NCI-H1694 (cell line): ENCODE data around the gene CROT.
A peak's percentile ranks its signal among the peaks of the same experiment; 100 is the strongest.
"Not testable (repeated sequence)": the region's sequence is repeated elsewhere in the genome, so short reads cannot be mapped to it uniquely, and the experiment has no call there.

Experiments
- DNase-seq: peaks from one replicate; lab custom pipeline; 2025; lab: John Stamatoyannopoulos, UW

CROT gene, protein sequence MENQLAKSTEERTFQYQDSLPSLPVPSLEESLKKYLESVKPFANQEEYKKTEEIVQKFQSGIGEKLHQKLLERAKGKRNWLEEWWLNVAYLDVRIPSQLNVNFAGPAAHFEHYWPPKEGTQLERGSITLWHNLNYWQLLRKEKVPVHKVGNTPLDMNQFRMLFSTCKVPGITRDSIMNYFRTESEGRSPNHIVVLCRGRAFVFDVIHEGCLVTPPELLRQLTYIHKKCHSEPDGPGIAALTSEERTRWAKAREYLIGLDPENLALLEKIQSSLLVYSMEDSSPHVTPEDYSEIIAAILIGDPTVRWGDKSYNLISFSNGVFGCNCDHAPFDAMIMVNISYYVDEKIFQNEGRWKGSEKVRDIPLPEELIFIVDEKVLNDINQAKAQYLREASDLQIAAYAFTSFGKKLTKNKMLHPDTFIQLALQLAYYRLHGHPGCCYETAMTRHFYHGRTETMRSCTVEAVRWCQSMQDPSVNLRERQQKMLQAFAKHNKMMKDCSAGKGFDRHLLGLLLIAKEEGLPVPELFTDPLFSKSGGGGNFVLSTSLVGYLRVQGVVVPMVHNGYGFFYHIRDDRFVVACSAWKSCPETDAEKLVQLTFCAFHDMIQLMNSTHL

DNA sequence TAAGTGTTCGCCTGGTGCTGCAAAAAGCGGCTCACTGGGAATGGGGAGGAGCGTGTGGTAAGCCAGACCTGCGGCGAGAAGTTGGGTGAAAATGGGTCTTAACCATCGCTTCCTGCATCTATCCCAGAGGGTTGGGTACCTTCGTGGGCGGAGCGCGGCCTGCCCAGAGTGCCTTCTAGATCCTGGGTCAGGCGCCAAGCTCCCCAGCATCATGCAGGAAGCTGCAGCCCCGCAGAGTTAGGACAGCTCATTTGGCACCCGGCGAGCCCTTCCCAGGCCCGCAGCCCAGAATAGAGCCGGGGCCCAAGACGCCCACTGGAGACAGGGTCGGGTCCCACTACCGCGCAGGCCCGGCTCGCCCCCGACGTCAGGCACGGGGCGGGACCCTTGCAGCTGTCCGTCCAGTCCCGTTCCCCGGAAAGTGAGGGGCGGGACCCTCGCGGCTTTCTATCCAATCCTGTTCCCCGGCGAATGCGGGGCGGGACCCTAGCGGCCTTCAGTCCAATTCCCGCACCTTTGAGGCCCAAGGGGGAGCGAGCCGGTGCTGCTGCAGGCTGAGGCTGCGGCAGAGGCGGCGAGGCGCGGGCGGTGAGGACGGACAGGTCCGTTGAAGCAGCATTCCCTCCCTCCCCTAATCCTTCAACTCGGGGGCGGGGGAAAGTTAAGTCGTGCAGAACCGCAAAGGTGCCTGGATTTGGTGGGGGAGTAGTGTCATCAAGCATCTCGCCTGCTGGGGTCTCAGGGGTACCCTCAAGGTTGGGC is at the start of gene CROT:
Gene CROT (plus strand): TSS at position 499 of the 762 bp plus-strand sequence. CDS start 3,405 bp downstream, outside the sequence.
- DNase-seq, result peak; percentile 16

DNA sequence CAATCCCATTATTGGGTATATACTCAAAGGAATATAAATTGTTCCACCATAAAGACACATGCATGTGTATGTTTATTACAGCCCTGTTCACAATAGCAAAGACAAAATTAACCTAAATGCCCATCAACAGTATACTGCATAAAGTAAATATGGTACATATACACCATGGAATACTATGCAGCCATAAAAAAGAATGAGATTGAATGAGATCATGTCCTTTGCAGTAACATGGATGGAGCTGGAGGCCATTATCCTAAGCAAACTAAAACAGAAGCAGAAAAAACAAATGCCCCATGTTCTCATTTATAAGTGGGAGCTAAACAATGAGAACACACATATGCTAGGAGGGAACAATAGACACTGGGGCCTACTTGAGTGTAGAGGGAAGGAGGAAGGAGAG is 44.7 kb upstream of the CROT start:
- DNase-seq, result no peak

DNA sequence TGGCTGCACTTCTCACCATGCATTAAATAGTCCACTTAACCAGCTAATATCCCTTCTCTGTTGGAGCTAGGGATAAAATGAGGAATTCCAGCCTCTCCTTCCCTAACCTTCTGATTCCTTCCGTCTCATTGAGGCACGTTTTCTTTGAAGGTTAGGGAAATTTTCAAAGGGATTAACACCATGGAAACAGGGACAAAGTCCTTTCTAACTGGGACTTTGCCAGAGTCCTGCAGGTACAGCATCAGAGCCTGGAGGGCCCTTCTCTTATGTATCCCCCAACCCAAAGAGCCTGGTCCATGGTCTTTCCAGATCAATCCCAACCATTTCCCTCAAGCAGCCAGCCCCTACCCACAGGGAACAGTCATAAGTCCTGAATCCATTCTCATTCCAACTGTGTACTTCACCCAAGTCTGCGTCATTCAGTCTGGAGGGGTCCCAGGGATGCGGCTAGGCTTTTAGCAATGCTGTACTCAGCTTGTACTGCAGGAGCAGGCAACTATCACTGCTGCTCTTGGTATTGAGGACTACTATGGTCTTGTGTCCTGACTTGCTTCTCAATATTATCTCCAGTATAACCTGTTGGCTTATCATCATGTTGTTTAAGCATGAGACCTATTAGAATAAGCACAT is 34.6 kb upstream of the CROT start:
- DNase-seq, result no peak

DNA sequence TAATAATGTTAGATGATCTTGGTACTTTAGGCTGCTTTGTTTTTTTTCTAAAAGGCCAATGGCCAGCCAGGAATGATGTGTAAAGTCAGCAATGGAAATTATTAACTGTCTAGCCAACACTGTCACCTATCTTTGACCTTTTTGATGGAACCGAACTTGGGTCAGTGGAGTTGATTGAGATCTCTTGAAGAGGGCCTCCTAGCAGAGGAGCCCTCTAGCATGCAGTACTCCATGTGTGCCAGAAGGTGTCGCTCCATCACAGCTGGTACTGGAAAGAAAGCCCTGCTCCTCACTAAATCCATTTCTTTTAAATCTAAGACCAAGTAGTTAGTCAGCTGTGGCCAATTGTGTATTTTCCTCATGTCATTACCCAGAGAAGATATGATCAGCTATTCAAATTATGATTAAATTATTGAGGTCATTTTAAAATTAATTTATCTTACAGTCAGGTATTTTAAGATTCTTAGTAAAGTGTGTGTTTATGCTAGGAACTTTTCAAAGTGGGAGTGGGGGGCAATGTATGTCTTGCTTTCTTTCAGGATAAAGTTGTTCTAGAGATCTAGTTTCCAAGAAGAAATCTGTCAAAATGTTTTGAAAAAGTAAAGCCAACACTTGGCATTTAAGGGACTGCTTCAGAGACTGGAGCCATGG is 33.1 kb upstream of the CROT start:
- peak; percentile 13 for DNase-seq

DNA sequence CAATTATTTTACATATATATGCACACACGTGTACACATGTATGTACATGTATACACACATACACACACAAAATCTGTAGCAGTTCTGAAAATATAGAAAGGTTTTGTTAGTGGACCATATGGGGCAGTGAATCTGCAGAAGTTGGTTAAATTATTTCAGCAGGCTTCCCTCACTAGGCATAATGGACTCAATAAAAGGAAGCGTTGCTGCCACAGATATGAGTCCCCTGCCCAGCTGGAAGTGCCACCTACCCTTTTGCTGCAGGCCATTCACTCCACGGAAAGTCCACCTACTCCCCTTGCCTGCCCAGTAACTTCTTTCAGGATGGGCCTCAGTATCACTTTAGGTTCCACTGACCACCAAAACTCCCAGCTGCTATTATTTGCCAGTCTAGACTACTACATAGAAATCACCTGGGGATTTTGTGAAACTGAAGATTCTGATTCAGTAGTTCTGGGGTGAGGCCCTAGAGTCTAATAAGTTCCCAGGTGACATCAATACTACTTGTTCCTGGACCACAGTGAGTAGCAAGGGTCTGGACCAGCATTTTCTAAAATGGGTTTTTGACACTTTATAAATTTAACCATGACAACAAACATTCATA is 29.3 kb upstream of the CROT start:
- no peak for DNase-seq

DNA sequence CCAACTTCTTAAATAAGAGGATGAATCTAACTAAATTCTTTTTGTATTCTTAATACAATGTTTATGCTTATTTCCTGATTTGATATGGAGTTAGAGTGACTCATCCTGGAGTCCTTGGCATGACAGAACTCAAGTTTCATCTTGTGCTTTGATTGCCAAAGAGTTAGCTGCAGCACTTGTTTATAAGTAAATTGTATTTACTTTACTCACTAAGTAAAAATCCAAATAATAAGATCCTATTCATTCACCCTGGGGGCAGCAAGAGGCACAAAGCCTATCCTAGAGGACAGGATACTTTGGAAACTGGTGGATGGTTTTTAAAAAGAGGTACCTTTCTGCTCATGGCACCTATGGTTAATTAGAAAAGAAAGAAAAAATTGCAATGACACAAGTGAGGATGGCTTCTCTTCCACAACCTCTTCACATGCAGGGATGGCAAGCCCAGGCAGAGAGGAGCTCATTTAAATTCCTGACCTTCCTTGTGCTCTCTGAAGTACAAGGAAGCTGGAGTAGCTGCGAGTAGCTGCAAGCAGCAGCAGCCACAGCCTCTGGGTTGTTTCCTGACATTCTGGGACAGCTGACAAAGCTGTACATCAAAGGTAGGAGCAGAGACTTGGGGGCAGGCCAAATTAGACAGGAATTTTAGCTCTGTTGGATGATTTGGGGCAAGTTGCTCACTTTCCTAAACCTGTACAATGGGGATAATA is 28.5 kb upstream of the CROT start:
- no peak for DNase-seq

DNA sequence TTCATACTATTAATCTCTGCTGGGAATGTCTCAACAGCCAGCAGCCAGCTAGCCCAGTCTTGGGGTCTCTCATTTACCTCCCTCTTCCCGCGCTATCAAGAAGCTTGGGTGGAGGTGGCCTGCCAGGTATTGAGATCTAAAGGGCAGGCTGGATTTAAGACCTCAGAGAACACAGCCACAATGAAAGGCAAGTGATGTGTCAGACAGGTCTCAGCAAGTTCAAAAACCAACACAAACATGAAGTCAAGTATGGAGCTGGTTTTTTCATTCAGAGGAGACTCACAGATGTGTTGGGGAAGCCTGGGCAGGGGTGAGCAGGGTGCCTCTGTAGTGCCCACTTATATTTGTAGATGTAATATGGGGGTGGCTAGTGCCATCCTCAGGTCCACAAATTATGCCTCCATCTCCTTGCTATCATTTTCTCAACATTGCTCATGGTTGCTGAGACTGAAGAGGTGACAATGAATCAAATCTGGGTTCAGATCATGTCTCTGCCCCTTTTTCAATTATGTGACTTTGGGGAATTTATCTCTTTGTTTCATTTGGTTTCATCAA is 27.7 kb upstream of the CROT start:
- no peak for DNase-seq

DNA sequence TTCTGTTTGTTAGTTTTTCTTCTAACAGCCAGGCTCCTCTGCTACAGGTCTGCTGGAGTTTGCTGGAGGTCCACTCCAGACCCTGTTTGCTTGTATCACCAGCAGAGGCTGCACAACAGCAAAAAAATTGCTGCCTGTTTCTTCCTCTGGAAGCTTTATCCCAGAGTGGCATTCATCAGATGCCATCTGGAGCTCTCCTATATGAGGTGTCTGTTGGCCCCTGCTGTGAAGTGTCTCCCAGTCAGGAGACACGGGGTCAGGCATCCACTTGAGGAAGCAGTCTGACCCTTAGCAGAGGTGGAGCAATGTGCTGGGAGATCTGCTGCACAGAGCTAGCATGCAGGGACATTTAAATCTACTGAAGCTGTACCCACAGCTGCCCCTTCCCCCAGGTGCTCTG is 26.7 kb upstream of the CROT start:
- no peak for DNase-seq

DNA sequence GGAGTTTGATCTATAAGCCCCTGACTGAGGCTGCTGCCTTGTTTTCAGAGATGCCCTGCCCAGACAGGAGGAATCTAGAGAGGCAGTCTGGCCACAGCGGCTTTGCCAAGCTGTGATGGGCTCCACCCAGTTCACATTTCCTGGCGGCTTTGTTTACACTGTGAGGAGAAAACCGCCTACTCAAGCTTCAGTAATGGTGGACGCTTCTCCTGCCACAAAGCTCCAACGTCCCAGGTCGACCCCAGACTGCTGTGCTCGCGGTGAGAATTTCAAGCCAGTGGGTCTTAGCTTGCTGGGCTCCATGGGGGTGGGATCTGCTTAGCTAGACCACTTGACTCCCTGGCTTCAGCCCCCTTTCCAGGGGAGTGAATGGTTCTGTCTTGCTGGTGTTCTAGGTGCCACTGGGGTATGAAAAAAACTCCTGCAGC is 26.3 kb upstream of the CROT start:
- DNase-seq, result not testable (repeated sequence)

DNA sequence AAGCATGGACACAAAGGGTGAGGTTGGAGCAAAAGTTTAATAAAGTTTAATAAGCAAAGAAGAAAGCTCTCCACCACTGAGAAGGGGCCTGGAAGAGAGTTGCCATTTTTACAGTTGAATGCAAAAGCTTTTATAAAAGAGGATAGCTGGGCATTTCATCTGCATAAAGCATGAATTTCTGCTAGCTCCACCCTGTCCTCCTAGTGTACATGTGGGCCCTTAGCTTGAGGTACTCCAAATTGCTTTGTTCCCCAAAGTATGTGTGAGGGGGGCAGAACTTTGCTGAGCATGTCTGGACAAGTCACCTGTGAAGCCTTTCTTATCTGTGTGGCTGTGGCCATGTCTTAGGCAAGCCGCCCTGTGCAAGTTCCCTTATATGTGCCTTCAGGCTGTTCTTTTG is 22.6 kb upstream of the CROT start:
- no peak for DNase-seq

DNA sequence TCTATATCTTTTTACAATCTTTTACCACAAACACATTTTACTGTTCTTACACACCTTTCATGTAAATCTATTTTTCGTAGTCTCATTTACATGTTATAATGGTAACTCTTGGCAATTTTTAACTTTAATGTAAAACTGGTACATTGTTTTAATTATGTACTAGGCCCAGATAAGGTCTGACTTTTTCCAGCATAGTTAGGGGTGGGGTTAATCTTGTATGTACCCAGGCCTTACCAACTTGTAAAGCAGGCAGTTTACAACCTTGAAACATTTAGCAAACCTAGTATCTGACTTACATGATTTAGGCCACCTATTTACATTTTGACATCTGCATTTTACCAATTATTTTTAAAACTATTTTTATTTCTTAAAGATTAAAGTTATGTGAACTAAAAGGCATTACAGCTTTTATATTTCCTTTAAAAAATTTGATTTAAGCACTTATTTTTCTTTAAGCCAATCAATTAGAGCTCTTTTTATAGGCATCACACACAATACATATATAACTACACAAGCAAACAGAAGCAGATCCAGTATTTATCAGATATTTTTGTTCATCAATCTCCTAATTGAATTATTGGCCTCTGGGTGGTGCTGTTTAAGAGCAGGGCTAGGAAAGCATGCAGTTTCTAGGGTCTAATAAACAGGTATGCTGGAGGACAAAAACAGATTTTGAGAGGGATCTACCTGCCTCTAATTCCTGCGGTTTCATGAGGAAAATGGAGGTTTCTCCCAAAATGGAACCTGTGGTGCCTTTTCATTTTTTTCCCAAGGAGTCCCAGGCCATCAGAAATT is 19.7 kb upstream of the CROT start:
- DNase-seq, result no peak

DNA sequence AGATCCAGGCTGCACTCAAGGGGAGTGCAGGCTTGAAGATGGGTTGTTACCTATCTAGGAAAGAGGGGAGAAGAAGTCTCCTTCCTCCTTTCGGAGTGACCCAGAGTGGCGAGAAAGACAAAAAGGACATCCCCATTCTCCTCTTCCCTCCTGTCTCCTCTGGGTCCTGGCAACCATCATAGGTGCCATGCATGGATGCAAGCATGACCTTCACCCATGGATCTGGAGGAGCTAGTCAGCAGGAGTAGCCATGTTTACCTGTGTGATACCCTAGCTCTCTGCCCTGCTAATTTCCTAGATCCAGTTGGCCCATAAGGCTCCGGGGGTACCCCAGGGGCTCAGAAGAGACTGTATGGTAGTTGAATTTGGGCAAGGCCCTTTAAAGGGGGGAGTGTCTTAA is 17.2 kb upstream of the CROT start:
- DNase-seq, result no peak

DNA sequence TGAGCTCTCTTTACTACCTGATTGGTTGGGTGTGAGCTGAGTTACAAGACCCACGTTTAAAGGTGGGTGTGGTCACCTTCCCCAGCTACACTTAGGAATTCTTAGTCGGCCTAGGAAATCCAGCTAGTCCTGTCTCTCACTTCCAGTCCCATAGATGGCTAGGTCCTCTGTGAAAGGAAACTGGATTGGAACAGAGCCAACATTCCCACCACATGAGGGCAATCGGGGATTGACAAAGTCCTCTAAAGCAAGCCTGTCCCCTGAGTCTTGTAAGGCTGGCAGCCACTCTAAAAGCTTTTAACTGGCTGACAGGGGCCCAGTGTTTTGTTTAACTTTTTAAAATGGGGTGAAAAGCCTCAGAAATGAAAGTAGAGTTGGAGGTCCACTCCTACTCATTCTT is 15.1 kb upstream of the CROT start:
- no peak for DNase-seq

DNA sequence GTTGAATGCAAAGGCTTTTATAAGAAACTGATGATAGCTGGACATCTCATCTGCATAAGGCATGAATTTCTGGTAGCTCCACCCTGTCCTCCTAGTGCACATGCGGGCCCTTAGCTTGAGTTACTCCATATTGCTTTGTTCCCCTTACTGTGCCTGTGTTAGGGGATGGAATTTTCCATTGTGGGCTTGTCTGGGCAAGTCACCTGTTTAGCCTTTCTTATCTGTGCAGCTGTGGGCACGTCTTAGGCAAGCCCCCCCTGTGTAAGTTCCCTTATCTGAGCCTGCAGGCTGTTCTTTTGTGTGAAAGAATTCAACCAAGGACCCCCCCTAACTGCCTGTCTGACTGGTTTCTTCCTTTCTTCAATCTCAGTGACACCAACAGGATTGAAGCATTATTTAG is 14.5 kb upstream of the CROT start:
- no peak for DNase-seq

DNA sequence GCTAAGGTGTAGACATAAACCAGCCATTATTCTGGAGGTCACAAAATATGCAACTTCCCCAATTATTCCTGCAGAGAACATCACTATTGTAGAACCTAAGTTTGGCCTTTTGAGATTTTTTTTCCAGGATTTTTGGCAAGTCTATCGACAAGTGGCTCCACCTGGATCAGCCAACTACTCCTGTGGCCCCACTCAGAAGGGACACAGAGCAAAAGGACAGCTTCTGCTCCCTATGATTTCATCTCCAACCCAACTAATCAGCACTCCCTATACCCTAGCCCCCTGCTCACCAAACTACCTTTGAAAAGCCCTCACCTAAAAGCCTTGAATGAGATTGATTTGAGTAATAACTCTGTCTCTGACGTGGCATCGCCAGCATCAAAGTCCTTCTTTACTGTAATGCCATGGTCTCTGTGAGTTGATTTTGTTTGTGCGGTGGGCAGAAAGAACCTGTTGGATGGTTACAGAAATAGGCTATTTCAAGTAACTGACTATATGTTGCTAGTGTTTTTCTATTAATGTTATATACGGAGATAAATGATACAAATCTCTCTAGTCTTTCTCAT is 13.7 kb upstream of the CROT start:
- DNase-seq, result no peak

DNA sequence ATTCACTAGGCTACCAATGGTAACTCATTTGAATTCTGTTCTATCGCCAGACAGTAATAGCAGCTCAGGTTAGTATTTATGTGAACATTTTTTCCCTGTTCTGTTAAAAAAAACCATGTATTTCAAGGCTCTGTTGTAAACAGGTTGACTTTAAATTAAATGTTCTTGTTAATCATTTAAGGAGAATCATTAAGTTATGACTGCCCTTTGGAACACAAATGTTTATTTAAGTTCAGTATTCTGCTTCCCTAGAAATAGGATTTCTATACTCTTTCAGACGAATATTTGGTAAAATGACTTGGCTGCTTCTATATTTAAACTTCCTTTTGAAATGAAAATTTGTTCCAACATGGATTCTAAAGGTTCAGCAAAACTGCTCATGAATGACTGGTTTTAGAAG is 13.1 kb upstream of the CROT start:
- no peak for DNase-seq

DNA sequence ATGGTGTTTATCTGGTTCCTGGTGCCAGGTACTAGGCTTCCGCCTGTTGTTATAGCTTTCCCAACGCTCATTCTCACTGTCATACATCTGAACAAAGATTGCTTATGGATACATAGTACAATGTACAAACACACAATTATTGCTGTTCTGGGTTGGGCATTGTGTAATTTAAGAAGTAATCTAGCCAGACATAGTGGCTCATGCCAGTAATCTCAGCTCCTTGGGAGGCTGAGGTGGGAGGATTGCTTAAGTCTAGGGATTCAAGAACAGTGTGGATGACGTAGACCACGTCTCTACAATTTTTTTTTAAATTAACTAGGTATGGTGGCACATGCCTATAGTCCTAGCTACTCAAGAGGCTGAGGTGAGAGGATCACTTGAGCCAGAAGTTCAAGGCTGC is 9.3 kb upstream of the CROT start:
- DNase-seq, result no peak

DNA sequence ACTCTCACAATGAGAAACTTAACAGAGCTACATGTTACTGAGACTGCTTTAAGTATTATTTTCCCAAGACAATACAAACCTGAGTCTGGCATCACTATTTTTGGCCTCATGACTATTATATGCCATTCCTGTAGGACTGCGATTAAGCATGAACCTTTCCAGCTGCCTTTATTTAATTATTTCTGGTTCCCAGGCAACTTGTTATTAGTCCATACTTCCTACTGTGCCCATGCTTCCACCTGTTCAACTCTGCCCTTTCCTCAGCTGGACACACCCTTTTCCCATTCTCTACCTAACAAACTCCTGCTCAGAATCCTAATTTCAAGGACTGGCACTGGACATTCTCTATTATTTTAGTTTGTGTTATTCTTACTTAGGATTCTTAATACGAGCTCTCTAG is 8.1 kb upstream of the CROT start:
- no peak for DNase-seq

DNA sequence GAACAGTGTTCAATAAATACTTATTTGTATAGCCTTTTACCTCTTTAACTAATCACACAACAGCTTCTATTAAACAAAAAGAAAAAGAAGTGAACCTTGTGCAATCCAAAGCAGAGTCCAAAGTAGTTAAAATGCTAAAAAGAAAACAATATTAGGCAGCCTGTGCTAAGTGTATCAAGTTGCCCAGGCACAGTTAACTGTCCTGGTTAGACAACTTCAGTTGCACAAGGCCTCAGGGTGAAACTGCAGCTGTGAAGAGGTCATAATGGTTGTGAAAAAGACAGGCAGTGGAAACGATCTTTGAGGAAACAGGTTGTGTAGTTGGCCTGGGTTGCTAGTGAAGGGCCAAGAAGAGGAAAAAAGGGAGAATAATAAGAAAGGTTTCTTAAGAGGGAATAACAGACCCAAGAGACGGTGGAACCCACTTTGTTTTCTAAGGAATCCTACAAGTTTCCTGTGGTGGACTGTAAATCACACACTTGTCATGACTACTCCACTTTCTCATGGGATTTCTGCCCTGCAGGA is 6.0 kb upstream of the CROT start:
- DNase-seq, result no peak
